Measurements from ENCODE around the gene ANKRD34A. TPM values are rescaled to one million over a fixed set of nuclear protein-coding genes. Genes with fewer than 3 reads are reported as not detected.

Gene ANKRD34A
- total RNA-seq, 1 donor from 2014 or later, result under 0.01 TPM

- no peak for TF ChIP-seq CTCF (IDR thresholded peaks at IDR 0.05; ENCODE audit: insufficient read depth, low read length, severe bottlenecking)
- FAIRE-seq (no peak), DNase-seq (ENCODE audit: low read depth) (no peak)
- Histone ChIP-seq H3K36me3 (ENCODE audit: control insufficient read depth, insufficient read depth, low read length) (no peaks in the 10 kb centered on the region), H3K27me3 (ENCODE audit: control insufficient read depth, insufficient read depth, low read length) (no peaks in the 10 kb centered on the region), H3K4me3 (ENCODE audit: low read depth, low read length) (no peak overlapping the region)
These were observed 17.8 kb upstream of the ANKRD34A start for GRCh38 chr1:145982010-145982723.

GRCh38 chr1:145980457-145980994, 16.2 kb upstream of the ANKRD34A start:
- H3K36me3 ChIP-seq (ENCODE audit: control insufficient read depth, insufficient read depth, low read length), result no peaks in the 10 kb centered on the region
- no peak for TF ChIP-seq CTCF (IDR thresholded peaks at IDR 0.05; ENCODE audit: insufficient read depth, low read length, severe bottlenecking)
- no peaks in the 10 kb centered on the region for H3K27me3 ChIP-seq (ENCODE audit: control insufficient read depth, insufficient read depth, low read length)
- DNase-seq (ENCODE audit: low read depth) (no peak), FAIRE-seq (no peak)
- H3K4me3 ChIP-seq (ENCODE audit: low read depth, low read length), result no peak overlapping the region

GRCh38 chr1:145979746-145980456, 15.5 kb upstream of the ANKRD34A start:
- H3K27me3 ChIP-seq (ENCODE audit: control insufficient read depth, insufficient read depth, low read length), result no peaks in the 10 kb centered on the region
- H3K4me3 ChIP-seq (ENCODE audit: low read depth, low read length), result no peak overlapping the region
- TF ChIP-seq CTCF (IDR thresholded peaks at IDR 0.05; ENCODE audit: insufficient read depth, low read length, severe bottlenecking), result no peak
- H3K36me3 ChIP-seq (ENCODE audit: control insufficient read depth, insufficient read depth, low read length), result no peaks in the 10 kb centered on the region
- FAIRE-seq (no peak), DNase-seq (ENCODE audit: low read depth) (no peak)

GRCh38 chr1:145978854-145979745, 14.7 kb upstream of the ANKRD34A start:
- Histone ChIP-seq H3K27me3 (ENCODE audit: control insufficient read depth, insufficient read depth, low read length) (no peaks in the 10 kb centered on the region), H3K4me3 (ENCODE audit: low read depth, low read length) (no peak overlapping the region)
- no peak for FAIRE-seq

More at GRCh38 chr1:145978854-145979745, 14.7 kb upstream of the ANKRD34A start:
- TF ChIP-seq CTCF (IDR thresholded peaks at IDR 0.05; ENCODE audit: insufficient read depth, low read length, severe bottlenecking), result peak; percentile 27
- no peaks in the 10 kb centered on the region for H3K36me3 ChIP-seq (ENCODE audit: control insufficient read depth, insufficient read depth, low read length)
- peak; percentile 100 for DNase-seq (ENCODE audit: low read depth)
